Measurements from ENCODE around the gene SLC22A23.

Gene SLC22A23

DNA sequence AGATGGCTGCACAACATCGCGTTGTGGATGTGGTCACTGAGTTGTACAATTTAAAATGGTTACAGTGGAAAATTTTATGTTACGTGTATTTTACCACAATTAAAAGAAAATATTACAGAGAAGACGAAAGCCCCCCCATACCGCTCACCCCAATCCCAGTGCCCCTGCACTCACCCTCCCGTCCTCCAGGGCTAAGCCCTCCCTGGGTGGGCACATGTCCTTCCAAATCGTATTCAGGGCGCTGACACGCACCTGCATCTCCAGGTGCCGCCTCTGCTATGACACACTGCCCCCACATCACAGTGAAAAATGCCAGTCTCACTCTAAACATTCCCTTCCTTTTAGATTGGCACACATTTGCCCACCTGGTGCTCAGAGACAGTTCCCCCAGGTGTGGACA is 148.7 kb downstream of the SLC22A23 start:
- no peaks in the 10 kb centered on the region for H3K27me3 ChIP-seq (ENCODE audit: low read depth, low read length)
- TF ChIP-seq, protein P1, sequence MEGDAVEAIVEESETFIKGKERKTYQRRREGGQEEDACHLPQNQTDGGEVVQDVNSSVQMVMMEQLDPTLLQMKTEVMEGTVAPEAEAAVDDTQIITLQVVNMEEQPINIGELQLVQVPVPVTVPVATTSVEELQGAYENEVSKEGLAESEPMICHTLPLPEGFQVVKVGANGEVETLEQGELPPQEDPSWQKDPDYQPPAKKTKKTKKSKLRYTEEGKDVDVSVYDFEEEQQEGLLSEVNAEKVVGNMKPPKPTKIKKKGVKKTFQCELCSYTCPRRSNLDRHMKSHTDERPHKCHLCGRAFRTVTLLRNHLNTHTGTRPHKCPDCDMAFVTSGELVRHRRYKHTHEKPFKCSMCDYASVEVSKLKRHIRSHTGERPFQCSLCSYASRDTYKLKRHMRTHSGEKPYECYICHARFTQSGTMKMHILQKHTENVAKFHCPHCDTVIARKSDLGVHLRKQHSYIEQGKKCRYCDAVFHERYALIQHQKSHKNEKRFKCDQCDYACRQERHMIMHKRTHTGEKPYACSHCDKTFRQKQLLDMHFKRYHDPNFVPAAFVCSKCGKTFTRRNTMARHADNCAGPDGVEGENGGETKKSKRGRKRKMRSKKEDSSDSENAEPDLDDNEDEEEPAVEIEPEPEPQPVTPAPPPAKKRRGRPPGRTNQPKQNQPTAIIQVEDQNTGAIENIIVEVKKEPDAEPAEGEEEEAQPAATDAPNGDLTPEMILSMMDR (IDR thresholded peaks at IDR 0.05; ENCODE audit: low read depth, low read length) = no peak
- no peak for TF ChIP-seq EZH2phosphoT487 (IDR thresholded peaks at IDR 0.05; ENCODE audit: low read depth)
- H3K4me1 ChIP-seq (ENCODE audit: low read length) = peaks cover 8% of the 10 kb centered on the region
- H3K4me2 ChIP-seq (ENCODE audit: low read length) = no peak overlapping the region
- H3K79me2 ChIP-seq (ENCODE audit: low read length) = no peaks in the 10 kb centered on the region
- H2AFZ ChIP-seq (ENCODE audit: low read depth, low read length) = no peak overlapping the region
- no peaks in the 10 kb centered on the region for H4K20me1 ChIP-seq (ENCODE audit: insufficient read depth, low read length)
- no peaks in the 10 kb centered on the region for H3K36me3 ChIP-seq (replicated peaks; ENCODE audit: low read depth, low read length)
- no peak overlapping the region for H3K27ac ChIP-seq (ENCODE audit: low read length)
- no peaks in the 10 kb centered on the region for H3K9me3 ChIP-seq (ENCODE audit: insufficient read depth, low read length)
- no peak overlapping the region for H3K9ac ChIP-seq (ENCODE audit: low read length)
- no peak overlapping the region for H3K4me3 ChIP-seq (ENCODE audit: low read length)

DNA sequence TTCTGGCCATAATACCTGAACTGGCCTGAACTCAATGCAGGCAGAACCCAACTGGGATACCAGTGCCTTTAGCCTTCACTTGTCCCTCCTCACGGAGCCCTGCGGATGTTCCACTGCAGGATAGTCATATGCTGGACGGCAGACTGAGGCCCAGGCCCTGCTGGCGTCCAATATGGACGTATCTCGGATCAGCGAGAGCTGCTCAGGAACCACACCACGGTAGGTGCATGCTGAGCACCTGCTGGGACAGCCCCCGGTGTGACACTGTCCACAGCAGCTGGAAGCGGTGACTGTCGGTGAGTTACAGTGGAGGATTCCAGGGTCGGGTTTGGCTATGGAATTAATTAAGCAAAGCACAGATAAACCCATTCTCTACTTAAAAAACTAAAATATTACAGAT is 149.4 kb downstream of the SLC22A23 start:
- H3K9me3 ChIP-seq (ENCODE audit: insufficient read depth, low read length) = no peaks in the 10 kb centered on the region
- H3K4me2 ChIP-seq (ENCODE audit: low read length) = no peak overlapping the region
- no peak overlapping the region for H3K9ac ChIP-seq (ENCODE audit: low read length)
- H3K27me3 ChIP-seq (ENCODE audit: low read depth, low read length) = no peaks in the 10 kb centered on the region
- H4K20me1 ChIP-seq (ENCODE audit: insufficient read depth, low read length) = no peaks in the 10 kb centered on the region
- no peak overlapping the region for H3K4me3 ChIP-seq (ENCODE audit: low read length)
- TF ChIP-seq EZH2phosphoT487 (IDR thresholded peaks at IDR 0.05; ENCODE audit: low read depth) = no peak
- TF ChIP-seq, protein P1 (IDR thresholded peaks at IDR 0.05; ENCODE audit: low read depth, low read length) = no peak
- no peaks in the 10 kb centered on the region for H3K79me2 ChIP-seq (ENCODE audit: low read length)
- H3K36me3 ChIP-seq (replicated peaks; ENCODE audit: low read depth, low read length) = no peaks in the 10 kb centered on the region
- no peak overlapping the region for H2AFZ ChIP-seq (ENCODE audit: low read depth, low read length)
- H3K4me1 ChIP-seq (ENCODE audit: low read length) = peaks cover 8% of the 10 kb centered on the region
- no peak overlapping the region for H3K27ac ChIP-seq (ENCODE audit: low read length)

DNA sequence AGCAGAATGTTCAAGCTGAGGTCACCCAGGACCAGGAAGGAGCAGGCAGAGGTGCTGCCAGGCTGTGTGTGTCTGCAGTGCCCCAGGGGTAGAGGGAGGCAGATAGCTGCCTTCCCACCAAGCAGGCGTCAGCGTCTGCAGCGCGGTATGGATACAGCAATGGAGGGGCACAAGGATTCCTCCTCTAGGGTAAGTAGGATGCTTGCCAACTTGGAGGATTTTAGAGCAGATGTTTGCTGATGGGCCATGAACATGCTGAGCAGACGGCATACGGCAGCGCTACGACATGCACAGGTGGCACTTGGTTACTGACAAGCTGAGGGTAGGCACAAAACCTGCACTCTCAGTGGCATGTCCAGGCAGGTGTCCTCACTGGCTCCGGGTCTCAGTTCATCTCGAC is 150.0 kb downstream of the SLC22A23 start:
- peaks cover 8% of the 10 kb centered on the region for H3K4me1 ChIP-seq (ENCODE audit: low read length)
- no peak overlapping the region for H2AFZ ChIP-seq (ENCODE audit: low read depth, low read length)
- no peaks in the 10 kb centered on the region for H3K27me3 ChIP-seq (ENCODE audit: low read depth, low read length)
- no peaks in the 10 kb centered on the region for H3K9me3 ChIP-seq (ENCODE audit: insufficient read depth, low read length)
- no peak for TF ChIP-seq EZH2phosphoT487 (IDR thresholded peaks at IDR 0.05; ENCODE audit: low read depth)
- TF ChIP-seq, protein P1 (IDR thresholded peaks at IDR 0.05; ENCODE audit: low read depth, low read length) = no peak
- no peaks in the 10 kb centered on the region for H3K79me2 ChIP-seq (ENCODE audit: low read length)
- H3K36me3 ChIP-seq (replicated peaks; ENCODE audit: low read depth, low read length) = no peaks in the 10 kb centered on the region
- H4K20me1 ChIP-seq (ENCODE audit: insufficient read depth, low read length) = no peaks in the 10 kb centered on the region
- no peak overlapping the region for H3K4me3 ChIP-seq (ENCODE audit: low read length)
- H3K4me2 ChIP-seq (ENCODE audit: low read length) = no peak overlapping the region
- H3K9ac ChIP-seq (ENCODE audit: low read length) = no peak overlapping the region
- H3K27ac ChIP-seq (ENCODE audit: low read length) = no peak overlapping the region

DNA sequence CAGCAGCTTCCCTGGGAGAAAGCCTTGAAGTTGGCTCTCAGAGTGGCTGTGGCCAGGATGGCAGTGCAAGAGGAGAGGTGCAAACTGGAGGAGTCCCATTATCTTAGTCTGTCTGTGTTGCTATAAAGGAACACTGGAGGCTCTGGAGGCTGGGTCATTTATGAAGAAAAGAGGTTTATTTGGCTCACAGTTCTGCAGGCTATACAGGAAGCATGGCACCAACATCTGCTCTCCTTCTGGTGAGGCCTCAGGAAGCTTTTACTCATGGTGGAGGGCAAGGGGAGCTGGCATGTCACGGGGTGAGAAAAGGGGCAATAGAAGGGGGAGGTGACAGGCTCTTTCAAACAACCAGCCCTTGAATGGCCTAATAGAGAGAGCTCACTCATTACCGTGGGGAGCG is 151.0 kb downstream of the SLC22A23 start:
- H3K27ac ChIP-seq (ENCODE audit: low read length) = no peak overlapping the region
- TF ChIP-seq, protein P1 (IDR thresholded peaks at IDR 0.05; ENCODE audit: low read depth, low read length) = no peak
- TF ChIP-seq EZH2phosphoT487 (IDR thresholded peaks at IDR 0.05; ENCODE audit: low read depth) = no peak
- no peak overlapping the region for H2AFZ ChIP-seq (ENCODE audit: low read depth, low read length)
- no peaks in the 10 kb centered on the region for H3K36me3 ChIP-seq (replicated peaks; ENCODE audit: low read depth, low read length)
- no peak overlapping the region for H3K9ac ChIP-seq (ENCODE audit: low read length)
- peaks cover 8% of the 10 kb centered on the region for H3K4me1 ChIP-seq (ENCODE audit: low read length)
- no peaks in the 10 kb centered on the region for H3K27me3 ChIP-seq (ENCODE audit: low read depth, low read length)
- H3K4me3 ChIP-seq (ENCODE audit: low read length) = no peak overlapping the region
- no peaks in the 10 kb centered on the region for H3K79me2 ChIP-seq (ENCODE audit: low read length)
- no peaks in the 10 kb centered on the region for H3K9me3 ChIP-seq (ENCODE audit: insufficient read depth, low read length)
- no peaks in the 10 kb centered on the region for H4K20me1 ChIP-seq (ENCODE audit: insufficient read depth, low read length)
- no peak overlapping the region for H3K4me2 ChIP-seq (ENCODE audit: low read length)

Measured in OCI-LY3 (cell line).